Neural progenitor cell (in vitro differentiated cells): ENCODE data around the gene CFAP410.
"Not testable (repeated sequence)": the region's sequence is repeated elsewhere in the genome, so short reads cannot be mapped to it uniquely, and the experiment has no call there.

Source experiments
- EZH2 ChIP-seq: fragments of 200-600 bp; sonication (generic); IDR thresholded peaks from 2 replicates; pipeline ENCODE4 v1.6.1; 2017; ENCODE audit warnings: antibody characterized with exemption, mild to moderate bottlenecking, moderate library complexity
- TF ChIP-seq, protein P1 (sequence below): fragments of 200-600 bp; sonication (generic); IDR thresholded peaks from 2 replicates; pipeline ENCODE4 v1.5.1; 2017; ENCODE audit warnings: antibody characterized with exemption, mild to moderate bottlenecking

DNA sequence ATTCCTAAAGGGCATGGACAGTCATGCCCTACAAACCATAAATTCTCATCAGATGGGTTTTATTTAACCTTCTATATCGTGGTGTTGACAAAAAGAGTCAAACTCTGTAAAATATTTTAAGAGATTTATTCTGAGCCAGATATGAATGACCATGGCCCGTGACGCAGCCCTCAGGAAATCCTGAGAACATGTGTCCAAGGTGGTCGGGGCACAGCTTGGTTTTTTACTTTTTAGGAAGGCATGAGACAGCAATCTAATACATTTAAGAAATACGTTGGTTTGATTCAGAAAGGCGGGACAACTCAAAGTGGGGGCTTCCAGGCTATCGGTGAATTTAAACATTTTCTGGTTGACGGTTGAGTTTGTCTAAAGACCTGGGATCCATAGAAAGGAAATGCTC lies 3.8 kb upstream of the CFAP410 start:
- TF ChIP-seq, protein P1, sequence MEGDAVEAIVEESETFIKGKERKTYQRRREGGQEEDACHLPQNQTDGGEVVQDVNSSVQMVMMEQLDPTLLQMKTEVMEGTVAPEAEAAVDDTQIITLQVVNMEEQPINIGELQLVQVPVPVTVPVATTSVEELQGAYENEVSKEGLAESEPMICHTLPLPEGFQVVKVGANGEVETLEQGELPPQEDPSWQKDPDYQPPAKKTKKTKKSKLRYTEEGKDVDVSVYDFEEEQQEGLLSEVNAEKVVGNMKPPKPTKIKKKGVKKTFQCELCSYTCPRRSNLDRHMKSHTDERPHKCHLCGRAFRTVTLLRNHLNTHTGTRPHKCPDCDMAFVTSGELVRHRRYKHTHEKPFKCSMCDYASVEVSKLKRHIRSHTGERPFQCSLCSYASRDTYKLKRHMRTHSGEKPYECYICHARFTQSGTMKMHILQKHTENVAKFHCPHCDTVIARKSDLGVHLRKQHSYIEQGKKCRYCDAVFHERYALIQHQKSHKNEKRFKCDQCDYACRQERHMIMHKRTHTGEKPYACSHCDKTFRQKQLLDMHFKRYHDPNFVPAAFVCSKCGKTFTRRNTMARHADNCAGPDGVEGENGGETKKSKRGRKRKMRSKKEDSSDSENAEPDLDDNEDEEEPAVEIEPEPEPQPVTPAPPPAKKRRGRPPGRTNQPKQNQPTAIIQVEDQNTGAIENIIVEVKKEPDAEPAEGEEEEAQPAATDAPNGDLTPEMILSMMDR, result not testable (repeated sequence)
- not testable (repeated sequence) for TF ChIP-seq EZH2
